Astrocyte (in vitro differentiated cells and primary cell): ENCODE measurements around the gene SLC7A6OS. TPM values are rescaled to one million over a fixed set of nuclear protein-coding genes. Genes with fewer than 3 reads are reported as not detected.
"Not testable (repeated sequence)": the region's sequence is repeated elsewhere in the genome, so short reads cannot be mapped to it uniquely, and the experiment has no call there.

Experiments used
- DNase-seq: peaks from one replicate; pipeline ENCODE4 v3.0.0-alpha.2; 2010; ENCODE audit warnings: low read depth
- FAIRE-seq: peaks from 2 replicates; lab custom pipeline; 2011; peaks lifted over from hg19 to GRCh38; lab: Jason Lieb, UNC
- H2AFZ ChIP-seq: 2 replicates; pipeline ENCODE4 v1.6.0; 2012; ENCODE audit warnings: low read depth, low read length, inconsistent platforms
- H3K27ac ChIP-seq: 2 replicates; pipeline ENCODE4 v1.5.1; 2011; ENCODE audit warnings: low read depth, low read length, inconsistent platforms
- H3K27me3 ChIP-seq: 2 replicates; pipeline ENCODE4 v1.6.0; 2011; ENCODE audit warnings: low read length, inconsistent platforms; ENCODE audit not compliant: insufficient read depth
- H3K36me3 ChIP-seq: 2 replicates; pipeline ENCODE4 v1.5.1; 2011; ENCODE audit warnings: low read length, inconsistent platforms; ENCODE audit not compliant: insufficient read depth
- H3K4me1 ChIP-seq: 2 replicates; pipeline ENCODE4 v1.5.1; 2011; ENCODE audit warnings: low read length, inconsistent platforms; ENCODE audit not compliant: insufficient read depth
- H3K4me2 ChIP-seq: 2 replicates; pipeline ENCODE4 v1.6.0; 2012; ENCODE audit warnings: low read length, inconsistent platforms
- H3K4me3 ChIP-seq: 2 replicates; pipeline ENCODE4 v1.5.1; 2011; ENCODE audit warnings: low read depth, mild to moderate bottlenecking, low read length, inconsistent platforms; ENCODE audit not compliant: insufficient read depth
- H3K79me2 ChIP-seq: 2 replicates; pipeline ENCODE4 v1.6.0; 2012; ENCODE audit warnings: mild to moderate bottlenecking, low read length, inconsistent platforms; ENCODE audit not compliant: insufficient read depth
- H3K9ac ChIP-seq: 2 replicates; pipeline ENCODE4 v1.6.0; 2012; ENCODE audit warnings: mild to moderate bottlenecking, low read length, inconsistent platforms
- H3K9me3 ChIP-seq: 2 replicates; pipeline ENCODE4 v1.5.1; 2012; ENCODE audit warnings: low read depth, mild to moderate bottlenecking, low read length, inconsistent platforms; ENCODE audit not compliant: insufficient read depth
- H4K20me1 ChIP-seq: 2 replicates; pipeline ENCODE4 v1.6.0; 2012; ENCODE audit warnings: low read length, inconsistent platforms; ENCODE audit not compliant: insufficient read depth
- H3K27ac Mint-ChIP-seq: one replicate; pipeline ENCODE4 v1.8.0; 2021; ENCODE audit warnings: mild to moderate bottlenecking, mixed read lengths; ENCODE audit not compliant: unreplicated experiment
- H3K27me3 Mint-ChIP-seq: one replicate; pipeline ENCODE4 v1.8.0; 2021; ENCODE audit warnings: low read depth, mixed read lengths; ENCODE audit not compliant: unreplicated experiment
- H3K36me3 Mint-ChIP-seq: one replicate; pipeline ENCODE4 v1.8.0; 2021; ENCODE audit warnings: low read depth, mixed read lengths; ENCODE audit not compliant: unreplicated experiment
- H3K4me1 Mint-ChIP-seq: one replicate; pipeline ENCODE4 v1.8.0; 2021; ENCODE audit warnings: low read depth, mixed read lengths; ENCODE audit not compliant: unreplicated experiment
- H3K4me3 Mint-ChIP-seq: one replicate; pipeline ENCODE4 v1.8.0; 2021; ENCODE audit warnings: mild to moderate bottlenecking, moderate library complexity, mixed read lengths; ENCODE audit not compliant: unreplicated experiment
- H3K9me3 Mint-ChIP-seq: one replicate; pipeline ENCODE4 v1.8.0; 2021; ENCODE audit warnings: mild to moderate bottlenecking, mixed read lengths; ENCODE audit not compliant: unreplicated experiment
- EZH2 ChIP-seq: IDR thresholded peaks from 2 replicates; pipeline ENCODE4 v1.6.1; 2012; ENCODE audit warnings: mild to moderate bottlenecking, low read length, inconsistent platforms; ENCODE audit not compliant: insufficient read depth
- total RNA-seq: library from RNA; stranded (reverse); gene quantifications from 2 replicates; pipeline ENCODE4 v1.2.1, GENCODE V29; 2021
- TF ChIP-seq, protein P1 (sequence below): IDR thresholded peaks from 2 replicates; pipeline ENCODE4 v1.5.1; 2011; ENCODE audit warnings: low read depth, mild to moderate bottlenecking, inconsistent platforms, low read length, moderate library complexity; ENCODE audit not compliant: insufficient read depth

SLC7A6OS gene
- total RNA-seq, 1 donor from 2014 or later, result 16.7 TPM

DNA sequence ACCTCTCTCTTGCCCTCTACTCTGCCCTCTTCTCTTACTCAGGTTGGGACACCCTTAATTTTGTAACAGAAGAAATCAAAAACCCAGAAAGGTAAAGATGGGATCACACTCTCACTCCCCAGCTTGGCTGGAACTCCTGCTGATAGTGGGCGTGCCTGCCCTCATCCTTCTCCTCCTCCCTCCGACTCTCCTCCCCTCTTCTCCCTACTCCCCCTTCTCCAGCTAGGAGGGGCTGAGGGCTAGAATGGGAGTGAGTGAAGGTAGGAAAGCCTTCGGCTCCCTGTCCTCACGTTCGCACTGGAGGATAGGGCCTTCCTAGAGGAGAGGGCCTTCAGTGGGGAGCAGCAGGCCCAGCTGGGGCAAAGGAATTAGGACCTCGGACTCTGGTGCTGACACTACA is 20.3 kb downstream of the SLC7A6OS start:
- H3K36me3 ChIP-seq, result peaks cover 24% of the 10 kb centered on the region
- no peaks in the 10 kb centered on the region for H3K27me3 ChIP-seq
- no peak for TF ChIP-seq EZH2
- TF ChIP-seq, protein P1, sequence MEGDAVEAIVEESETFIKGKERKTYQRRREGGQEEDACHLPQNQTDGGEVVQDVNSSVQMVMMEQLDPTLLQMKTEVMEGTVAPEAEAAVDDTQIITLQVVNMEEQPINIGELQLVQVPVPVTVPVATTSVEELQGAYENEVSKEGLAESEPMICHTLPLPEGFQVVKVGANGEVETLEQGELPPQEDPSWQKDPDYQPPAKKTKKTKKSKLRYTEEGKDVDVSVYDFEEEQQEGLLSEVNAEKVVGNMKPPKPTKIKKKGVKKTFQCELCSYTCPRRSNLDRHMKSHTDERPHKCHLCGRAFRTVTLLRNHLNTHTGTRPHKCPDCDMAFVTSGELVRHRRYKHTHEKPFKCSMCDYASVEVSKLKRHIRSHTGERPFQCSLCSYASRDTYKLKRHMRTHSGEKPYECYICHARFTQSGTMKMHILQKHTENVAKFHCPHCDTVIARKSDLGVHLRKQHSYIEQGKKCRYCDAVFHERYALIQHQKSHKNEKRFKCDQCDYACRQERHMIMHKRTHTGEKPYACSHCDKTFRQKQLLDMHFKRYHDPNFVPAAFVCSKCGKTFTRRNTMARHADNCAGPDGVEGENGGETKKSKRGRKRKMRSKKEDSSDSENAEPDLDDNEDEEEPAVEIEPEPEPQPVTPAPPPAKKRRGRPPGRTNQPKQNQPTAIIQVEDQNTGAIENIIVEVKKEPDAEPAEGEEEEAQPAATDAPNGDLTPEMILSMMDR, result no peak
- no peak for FAIRE-seq
- Mint-ChIP-seq H3K36me3 (peaks cover 17% of the 10 kb centered on the region), H3K9me3 (no peaks in the 10 kb centered on the region), H3K4me3 (peak overlapping the region; percentile 18), H3K4me1 (peaks cover 17% of the 10 kb centered on the region), H3K27ac (no peak overlapping the region), H3K27me3 (no peaks in the 10 kb centered on the region)
- H3K9ac ChIP-seq, result peak overlapping the region; percentile 15
- H3K4me3 ChIP-seq, result no peak overlapping the region
- H3K27ac ChIP-seq, result no peak overlapping the region
- no peaks in the 10 kb centered on the region for H3K9me3 ChIP-seq
- H3K79me2 ChIP-seq, result peaks cover 37% of the 10 kb centered on the region
- no peak for DNase-seq
- H3K4me1 ChIP-seq, result peaks cover 17% of the 10 kb centered on the region
- H2AFZ ChIP-seq, result no peak overlapping the region
- H4K20me1 ChIP-seq, result peaks cover 75% of the 10 kb centered on the region
- H3K4me2 ChIP-seq, result peak overlapping the region; percentile 33

DNA sequence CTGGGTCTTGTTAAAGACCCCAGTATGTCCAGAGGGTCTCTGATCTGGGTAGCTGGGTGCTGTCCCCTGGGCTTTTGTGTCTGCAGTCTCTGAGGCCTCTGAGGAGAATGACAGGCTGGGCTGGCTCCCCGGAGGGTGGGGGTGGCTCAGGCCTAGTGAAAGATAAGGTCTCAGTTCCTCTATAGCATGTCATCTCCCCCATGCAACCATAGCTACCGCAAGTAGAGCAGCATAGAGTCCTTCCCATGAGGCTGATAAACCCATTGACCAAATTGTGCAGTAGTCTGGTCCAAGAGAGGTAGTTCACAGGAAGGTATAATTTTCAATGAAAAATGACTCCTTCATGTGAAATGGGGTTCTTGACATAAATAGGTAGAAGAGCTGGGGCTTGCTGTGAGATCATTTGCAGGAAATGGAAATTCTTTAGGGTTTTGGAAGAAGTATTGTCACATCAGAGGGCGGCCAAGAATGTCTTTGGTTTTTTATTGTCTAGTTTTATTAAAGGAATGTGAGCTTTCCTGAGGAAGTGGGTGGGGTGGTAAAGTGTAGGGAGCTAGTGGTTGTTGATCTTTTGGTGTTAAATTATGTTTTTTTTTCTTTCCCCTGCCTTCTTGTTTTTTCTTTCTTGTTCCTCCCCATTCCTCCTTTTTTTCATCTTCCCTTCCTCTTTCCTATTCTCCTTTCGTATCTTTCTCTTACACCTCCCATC is 21.0 kb downstream of the SLC7A6OS start:
- Mint-ChIP-seq H3K4me3 (peak overlapping the region; percentile 18), H3K36me3 (peaks cover 19% of the 10 kb centered on the region), H3K4me1 (peaks cover 19% of the 10 kb centered on the region), H3K9me3 (no peaks in the 10 kb centered on the region), H3K27me3 (no peaks in the 10 kb centered on the region), H3K27ac (no peak overlapping the region)
- Histone ChIP-seq H3K4me1 (peaks cover 17% of the 10 kb centered on the region), H4K20me1 (peaks cover 82% of the 10 kb centered on the region), H3K9me3 (no peaks in the 10 kb centered on the region), H3K36me3 (peaks cover 24% of the 10 kb centered on the region), H2AFZ (no peak overlapping the region), H3K79me2 (peaks cover 44% of the 10 kb centered on the region), H3K4me3 (no peak overlapping the region), H3K4me2 (peak overlapping the region; percentile 33), H3K27me3 (no peaks in the 10 kb centered on the region), H3K27ac (no peak overlapping the region), H3K9ac (peak overlapping the region; percentile 15)
- FAIRE-seq (no peak), DNase-seq (peak; percentile 76)
- no peak for TF ChIP-seq EZH2
- TF ChIP-seq, protein P1, result no peak

DNA sequence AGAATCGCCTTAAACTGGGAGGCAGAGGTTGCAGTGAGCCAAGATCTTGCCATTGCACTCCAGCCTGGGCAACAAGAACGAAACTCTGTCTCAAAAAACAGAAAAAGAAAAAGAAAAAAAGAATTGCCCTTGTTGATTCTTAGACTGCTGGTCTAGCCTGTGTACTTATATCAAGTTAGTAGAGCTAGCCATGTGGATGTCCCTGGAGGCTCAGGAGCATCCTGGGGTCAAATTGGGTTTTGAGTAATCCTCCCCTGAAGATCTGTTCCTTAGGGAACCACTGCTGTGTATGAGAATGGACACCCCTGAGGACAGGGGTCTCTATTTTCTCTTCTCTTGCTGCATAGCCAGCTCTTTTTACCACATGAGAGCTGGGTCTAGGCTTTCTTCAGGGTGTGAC is 21.5 kb downstream of the SLC7A6OS start:
- H3K4me2 ChIP-seq, result no peak overlapping the region
- peaks cover 19% of the 10 kb centered on the region for H3K36me3 Mint-ChIP-seq

DNA sequence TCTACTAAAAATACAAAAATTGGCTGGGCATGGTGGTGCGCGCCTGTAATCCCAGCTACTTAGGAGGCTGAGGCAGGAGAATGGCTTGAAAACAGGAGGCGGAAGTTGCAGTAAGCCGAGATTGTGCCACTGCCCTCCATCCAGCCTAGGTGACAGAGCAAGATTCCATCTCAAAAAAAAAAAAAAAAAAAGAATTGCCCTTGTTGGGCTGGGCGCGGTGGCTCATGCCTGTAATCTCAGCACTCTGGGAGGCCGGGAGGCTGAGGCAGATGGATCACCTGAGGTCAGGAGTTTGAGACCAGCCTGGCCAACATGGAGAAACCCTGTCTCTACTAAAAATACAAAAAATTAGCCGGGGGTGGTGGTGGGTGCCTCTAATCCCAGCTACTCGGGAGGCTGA is 21.9 kb downstream of the SLC7A6OS start:
- FAIRE-seq, H2AFZ ChIP-seq, H3K27me3 Mint-ChIP-seq, H3K9me3 Mint-ChIP-seq, H3K4me2 ChIP-seq, H3K9me3 ChIP-seq, H3K27ac Mint-ChIP-seq, H3K4me3 ChIP-seq, H3K27ac ChIP-seq, DNase-seq, H3K27me3 ChIP-seq, H3K4me3 Mint-ChIP-seq, H3K9ac ChIP-seq: not testable (repeated sequence)
- Histone ChIP-seq H3K79me2 (peaks cover 54% of the 10 kb centered on the region), H4K20me1 (peaks cover 82% of the 10 kb centered on the region), H3K36me3 (peaks cover 24% of the 10 kb centered on the region), H3K4me1 (peaks cover 17% of the 10 kb centered on the region)
- Mint-ChIP-seq H3K4me1 (peaks cover 19% of the 10 kb centered on the region), H3K36me3 (peaks cover 19% of the 10 kb centered on the region)

More for the DNA sequence above, 21.5 kb downstream of the SLC7A6OS start:
- peaks cover 82% of the 10 kb centered on the region for H4K20me1 ChIP-seq
- peaks cover 19% of the 10 kb centered on the region for H3K4me1 Mint-ChIP-seq
- no peaks in the 10 kb centered on the region for H3K9me3 ChIP-seq
- no peaks in the 10 kb centered on the region for H3K9me3 Mint-ChIP-seq
- peaks cover 24% of the 10 kb centered on the region for H3K36me3 ChIP-seq
- H2AFZ ChIP-seq, result no peak overlapping the region
- DNase-seq (no peak), FAIRE-seq (no peak)
- H3K79me2 ChIP-seq, result peaks cover 50% of the 10 kb centered on the region
- H3K9ac ChIP-seq, result no peak overlapping the region
- TF ChIP-seq, protein P1, result no peak
- TF ChIP-seq EZH2, result no peak
- no peaks in the 10 kb centered on the region for H3K27me3 Mint-ChIP-seq
- H3K27me3 ChIP-seq, result no peaks in the 10 kb centered on the region
- H3K27ac Mint-ChIP-seq, result no peak overlapping the region
- H3K4me3 ChIP-seq, result no peak overlapping the region
- peaks cover 17% of the 10 kb centered on the region for H3K4me1 ChIP-seq
- H3K27ac ChIP-seq, result no peak overlapping the region
- no peak overlapping the region for H3K4me3 Mint-ChIP-seq
